H1 (cell line): ENCODE measurements around the gene NKAPD1. TPM values are rescaled to one million over a fixed set of nuclear protein-coding genes. Genes with fewer than 3 reads are reported as not detected.

Experiments
- CTCF ChIA-PET: fragments of 300-600 bp; sonication (Branson Sonifier 250); formaldehyde crosslinking; loops from one replicate; lab custom pipeline; 2021; ENCODE audit not compliant: partially characterized antibody; lab: Charles Lee
- POLR2A ChIA-PET: fragments of 300-600 bp; sonication (Branson Sonifier 250); formaldehyde crosslinking; loops from one replicate; lab custom pipeline; 2021; ENCODE audit warnings: inconsistent platforms; ENCODE audit not compliant: partially characterized antibody; lab: Charles Lee
- DNase-seq, 2 experiments: peaks; one replicate each; pipeline versions ENCODE4 v3.0.0 to v3.0.0-alpha.2; 2010 to 2022; ENCODE audit warnings: low spot score in 2 of 2, low read depth in 1 of 2, mixed read lengths in 1 of 2
- FAIRE-seq: peaks from 2 replicates; lab custom pipeline; 2011; peaks lifted over from hg19 to GRCh38; lab: Jason Lieb, UNC
- H2AFZ ChIP-seq: 2 replicates; pipeline ENCODE4 v1.8.1; 2012; ENCODE audit warnings: low read length, inconsistent platforms
- H2AK5ac ChIP-seq: 2 replicates; pipeline ENCODE4 v1.6.1; 2013; ENCODE audit warnings: low read depth, low read length
- H2BK120ac ChIP-seq: replicated peaks from 2 replicates; pipeline ENCODE3; 2013; ENCODE audit warnings: low read depth, low read length, inconsistent platforms
- H2BK12ac ChIP-seq: 2 replicates; pipeline ENCODE4 v1.6.1; 2013; ENCODE audit warnings: low read depth, low read length
- H2BK15ac ChIP-seq: 2 replicates; pipeline ENCODE4 v1.6.1; 2013; ENCODE audit warnings: low read length
- H2BK20ac ChIP-seq: 2 replicates; pipeline ENCODE4 v1.6.1; 2013; ENCODE audit warnings: low read length
- H2BK5ac ChIP-seq: 2 replicates; pipeline ENCODE4 v1.6.1; 2013; ENCODE audit warnings: low read depth, low read length
- H3K14ac ChIP-seq: 2 replicates; pipeline ENCODE4 v1.6.1; 2013; ENCODE audit warnings: inconsistent platforms; ENCODE audit not compliant: insufficient read length
- H3K18ac ChIP-seq: 2 replicates; pipeline ENCODE4 v1.6.1; 2013; ENCODE audit warnings: low read length; ENCODE audit errors: extremely low read depth
- H3K23ac ChIP-seq: 2 replicates; pipeline ENCODE4 v1.6.1; 2013; ENCODE audit warnings: inconsistent platforms; ENCODE audit not compliant: insufficient read length
- H3K23me2 ChIP-seq: 2 replicates; pipeline ENCODE4 v1.6.1; 2013; ENCODE audit warnings: low read depth, low read length
- H3K27ac ChIP-seq: 2 replicates; pipeline ENCODE4 v1.6.1; 2011; ENCODE audit warnings: low read depth, low read length, inconsistent platforms
- H3K27me3 ChIP-seq, 4 experiments: replicated peaks in 1 of 4; 1 replicate in 1 of 4; 2 replicates in 3 of 4; pipeline versions ENCODE4 v1.6.1 to v1.8.1; 2011 to 2013; ENCODE audit warnings: low read length in 3 of 4, mild to moderate bottlenecking in 3 of 4, inconsistent platforms in 2 of 4, mixed read lengths in 2 of 4, moderate library complexity in 1 of 4; ENCODE audit not compliant: control insufficient read depth in 3 of 4, insufficient read depth in 3 of 4; ENCODE audit errors: extremely low read depth in 1 of 4
- H3K36me3 ChIP-seq, 4 experiments: 2 replicates each; pipeline versions ENCODE4 v1.6.1 to v1.8.1; 2011 to 2013; ENCODE audit warnings: mild to moderate bottlenecking in 4 of 4, low read length in 3 of 4, moderate library complexity in 2 of 4, control low read depth in 1 of 4, inconsistent platforms in 1 of 4; ENCODE audit not compliant: insufficient read depth in 4 of 4, control insufficient read depth in 2 of 4
- H3K4ac ChIP-seq: replicated peaks from 2 replicates; pipeline ENCODE3; 2013; ENCODE audit warnings: low read length, low read depth, mixed read lengths, inconsistent platforms; ENCODE audit not compliant: insufficient read length
- H3K4me1 ChIP-seq, 4 experiments: replicated peaks in 1 of 4; 1 replicate in 1 of 4; 2 replicates in 3 of 4; pipeline versions ENCODE4 v1.6.1 to v1.8.1; 2011 to 2013; ENCODE audit warnings: low read length in 3 of 4, inconsistent platforms in 2 of 4, mixed read lengths in 1 of 4; ENCODE audit not compliant: insufficient read depth in 4 of 4, control insufficient read depth in 3 of 4
- H3K4me2 ChIP-seq, 2 experiments: 2 replicates each; pipeline versions ENCODE4 v1.6.1 to v1.8.1; 2011 to 2013; ENCODE audit warnings: low read depth in 2 of 2, low read length in 2 of 2, control low read depth in 1 of 2, inconsistent platforms in 1 of 2, mild to moderate bottlenecking in 1 of 2; ENCODE audit not compliant: insufficient read depth in 1 of 2
- H3K4me3 ChIP-seq, 4 experiments: fragments of 200-600, 300-600 bp in 1 of 4; sonication (generic), shearing (Covaris generic), sonication (Bioruptor Twin) in 1 of 4; 2 replicates each; pipeline versions ENCODE4 v1.5.1 to v1.8.1; 2011 to 2016; ENCODE audit warnings: low read length in 4 of 4, low read depth in 3 of 4, control low read depth in 2 of 4, inconsistent platforms in 2 of 4, mild to moderate bottlenecking in 2 of 4, mixed read lengths in 1 of 4, moderate library complexity in 1 of 4; ENCODE audit not compliant: insufficient read depth in 2 of 4; ENCODE audit errors: extremely low read depth in 1 of 4
- H3K56ac ChIP-seq: replicated peaks from 2 replicates; pipeline ENCODE3; 2013; ENCODE audit warnings: low read depth, mild to moderate bottlenecking, mixed read lengths, low read length, inconsistent platforms; ENCODE audit not compliant: insufficient read length
- H3K79me1 ChIP-seq: 2 replicates; pipeline ENCODE4 v1.6.1; 2013; ENCODE audit warnings: low read depth, low read length, control low read depth
- H3K79me2 ChIP-seq, 2 experiments: 2 replicates each; pipeline versions ENCODE4 v1.6.1 to v1.8.1; 2012 to 2013; ENCODE audit warnings: low read length in 2 of 2, mild to moderate bottlenecking in 2 of 2, inconsistent platforms in 1 of 2; ENCODE audit not compliant: insufficient read depth in 2 of 2, control insufficient read depth in 1 of 2
- H3K9ac ChIP-seq, 4 experiments: replicated peaks in 1 of 4; 1 replicate in 1 of 4; 2 replicates in 3 of 4; pipeline versions ENCODE4 v1.6.1 to v1.8.1; 2011 to 2013; ENCODE audit warnings: low read depth in 3 of 4, low read length in 3 of 4, control low read depth in 2 of 4, mild to moderate bottlenecking in 2 of 4, moderate library complexity in 2 of 4, inconsistent platforms in 1 of 4; ENCODE audit errors: extremely low read depth in 1 of 4
- H3K9me3 ChIP-seq, 2 experiments: 2 replicates each; pipeline versions ENCODE4 v1.6.1 to v1.8.1; 2012 to 2013; ENCODE audit warnings: mild to moderate bottlenecking in 2 of 2, moderate library complexity in 2 of 2, control low read depth in 1 of 2, inconsistent platforms in 1 of 2, low read depth in 1 of 2, low read length in 1 of 2, mixed read lengths in 1 of 2; ENCODE audit not compliant: insufficient read depth in 2 of 2
- H4K20me1 ChIP-seq, 2 experiments: replicated peaks in 1 of 2; 2 replicates each; pipeline versions ENCODE3 to v1.8.1; 2011 to 2013; ENCODE audit warnings: inconsistent platforms in 2 of 2, low read length in 2 of 2, mild to moderate bottlenecking in 1 of 2; ENCODE audit not compliant: insufficient read depth in 2 of 2, control insufficient read depth in 1 of 2
- H4K5ac ChIP-seq: 2 replicates; pipeline ENCODE4 v1.6.1; 2013; ENCODE audit warnings: low read length, low read depth, mixed read lengths, inconsistent platforms; ENCODE audit not compliant: insufficient read length
- H4K8ac ChIP-seq: 2 replicates; pipeline ENCODE4 v1.8.0; 2013; ENCODE audit warnings: mild to moderate bottlenecking, moderate library complexity, low read length, inconsistent platforms; ENCODE audit not compliant: insufficient read depth; ENCODE audit errors: extremely low read depth
- H4K91ac ChIP-seq: replicated peaks from 2 replicates; pipeline ENCODE3; 2013; ENCODE audit warnings: low read length, mixed read lengths, inconsistent platforms; ENCODE audit not compliant: insufficient read length
- JUND ChIP-seq: IDR thresholded peaks from 2 replicates; pipeline ENCODE4 v1.6.1; 2011; ENCODE audit warnings: mild to moderate bottlenecking, improper control_type of control experiment, low read length
- TEAD4 ChIP-seq: IDR thresholded peaks from 2 replicates; pipeline ENCODE4 v1.6.1; 2012; ENCODE audit warnings: low read depth, low read length, inconsistent platforms, mixed read lengths
- YY1 ChIP-seq: IDR thresholded peaks from 2 replicates; pipeline ENCODE4 v1.6.1; 2011; ENCODE audit warnings: low read depth, mild to moderate bottlenecking, low read length
- WGBS, 2 experiments: shearing (Covaris generic) in 1 of 2; methylation state at CpG; one replicate each; pipeline versions ENCODE4 v1.1.6 to v1.1.7; 2013 to 2015; ENCODE audit warnings: low lambda C conversion rate in 2 of 2, mixed read lengths in 2 of 2, inconsistent platforms in 1 of 2, low coverage in 1 of 2, missing lambda C conversion rate in 1 of 2; ENCODE audit not compliant: insufficient replicate concordance in 2 of 2, insufficient coverage in 1 of 2, insufficient read length in 1 of 2; ENCODE audit errors: extremely low coverage in 1 of 2, missing lambda C conversion rate in 1 of 2; 5-methylcytosine and 5-hydroxymethylcytosine counted together
- polyA plus RNA-seq, 7 experiments: library from polyadenylated mRNA; depleted of rRNA in 3 of 7; stranded (reverse) in 5 of 7; unstranded in 2 of 7; fragments of >200 nt in 5 of 7; fragments of 200-250 nt in 2 of 7; gene quantifications; 1 replicate in 5 of 7; 2 replicates in 1 of 7; 4 replicates in 1 of 7; pipeline versions ENCODE4 v1.2.1 to v1.2.3, GENCODE V29; 2011 to 2013; ENCODE audit warnings: missing spikeins in 2 of 7, mixed read lengths in 2 of 7
- total RNA-seq: library from RNA; stranded (reverse); fragmentation: NEBNext Ultra II Directional; extraction: Animal tissue kit (Norgen Biotek cat#: 25700); gene quantifications from 2 replicates; pipeline ENCODE4 v1.2.1, GENCODE V29; 2021

Gene NKAPD1
- total and polyA plus RNA-seq, 2 of the 8 experiments (the other 6 are each of a cell fraction or from before 2014, with no cell fraction given): 6.7 to 16.7 TPM

DNA sequence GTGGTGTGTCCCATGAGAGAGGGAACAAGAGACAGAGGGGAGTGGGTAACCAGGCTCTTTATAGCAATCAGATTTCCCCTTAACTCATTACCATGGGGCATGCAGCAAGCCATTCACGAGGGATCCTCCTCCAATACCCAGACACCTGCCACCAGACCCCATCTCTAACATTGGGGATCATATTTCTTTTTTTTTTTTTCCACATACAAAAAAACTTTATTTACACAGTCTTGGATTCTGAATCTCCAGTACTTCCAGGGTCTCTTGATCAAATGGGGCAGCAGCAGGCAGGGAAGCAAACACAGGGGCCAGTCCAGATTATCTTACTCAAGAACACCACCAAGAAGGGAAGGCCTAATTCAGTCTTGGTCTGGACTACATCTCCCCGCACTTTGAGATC, 44.6 kb upstream of the NKAPD1 start:
- peaks cover 0 to 3% of the 10 kb centered on the region in 2 experiments for H4K20me1 ChIP-seq
- no peak overlapping the region for H4K91ac ChIP-seq
- ChIA-PET CTCF (no interaction called here), POLR2A (no interaction called here)
- H3K4me2 ChIP-seq: no peak overlapping the region
- 90% methylated on average over 2 of the region's 2 CpGs; no CpG with 5 or more reads in 1 of the 2 experiments for WGBS, 2 experiments
- no peak overlapping the region for H3K4me3 ChIP-seq
- no peak for TF ChIP-seq YY1
- no peak for TF ChIP-seq TEAD4
- no peak for TF ChIP-seq JUND
- no peak overlapping the region for H4K8ac ChIP-seq
- no peak overlapping the region for H2AK5ac ChIP-seq
- no peak overlapping the region for H3K4ac ChIP-seq
- H3K23ac ChIP-seq: no peak overlapping the region
- peaks cover 13 to 56% (median 40%) of the 10 kb centered on the region in 4 experiments for H3K36me3 ChIP-seq
- H2AFZ ChIP-seq: no peak overlapping the region
- H3K9ac ChIP-seq: no peak overlapping the region
- no peak overlapping the region for H2BK12ac ChIP-seq
- H3K56ac ChIP-seq: no peak overlapping the region
- no peak overlapping the region for H3K14ac ChIP-seq
- H3K18ac ChIP-seq: no peak overlapping the region
- H2BK20ac ChIP-seq: no peak overlapping the region
- no peak overlapping the region for H2BK120ac ChIP-seq
- peaks cover 5 to 10% of the 10 kb centered on the region in 2 experiments for H3K79me2 ChIP-seq
- H2BK15ac ChIP-seq: no peak overlapping the region
- H4K5ac ChIP-seq: no peak overlapping the region
- H3K9me3 ChIP-seq: no peaks in the 10 kb centered on the region
- DNase-seq (no peak), FAIRE-seq (no peak)
- H3K27me3 ChIP-seq: no peaks in the 10 kb centered on the region
- peaks cover 7% of the 10 kb centered on the region for H3K23me2 ChIP-seq
- no peak overlapping the region for H3K27ac ChIP-seq
- 0 out of 7 replicates have a peak, but pooled peaks cover 0 to 3% (median 0%) of the 10 kb centered on the region in 4 experiments for H3K4me1 ChIP-seq
- no peak overlapping the region for H2BK5ac ChIP-seq
- H3K79me1 ChIP-seq: no peaks in the 10 kb centered on the region
